Spinal cord (tissue), 10 donors: ENCODE data around the gene RMND1. TPM values are rescaled to one million over a fixed set of nuclear protein-coding genes. Genes with fewer than 3 reads are reported as not detected.
"Not testable (repeated sequence)": the region's sequence is repeated elsewhere in the genome, so short reads cannot be mapped to it uniquely, and the experiment has no call there.

ENCODE experiments used
- DNase-seq, 6 donors: peaks; one replicate each; pipeline versions ENCODE4 v3.0.0 to v3.0.0-alpha.2; 2013 to 2015; ENCODE audit warnings: low spot score in 6 of 6, low read depth in 4 of 6
- H3K27ac ChIP-seq: one replicate; pipeline ENCODE4 v1.5.1; 2013; ENCODE audit warnings: low read depth, low read length, control low read depth
- H3K27me3 ChIP-seq: one replicate; pipeline ENCODE4 v1.6.1; 2013; ENCODE audit warnings: low read length; ENCODE audit not compliant: control insufficient read depth, insufficient read depth
- H3K36me3 ChIP-seq: one replicate; pipeline ENCODE4 v1.6.1; 2013; ENCODE audit warnings: low read length; ENCODE audit not compliant: control insufficient read depth, insufficient read depth
- H3K4me1 ChIP-seq: one replicate; pipeline ENCODE4 v1.6.1; 2013; ENCODE audit warnings: low read length; ENCODE audit not compliant: control insufficient read depth, insufficient read depth
- H3K4me3 ChIP-seq: one replicate; pipeline ENCODE4 v1.5.1; 2013; ENCODE audit warnings: low read depth, low read length, control low read depth
- H3K9me3 ChIP-seq: one replicate; pipeline ENCODE4 v1.6.1; 2013; ENCODE audit warnings: low read length; ENCODE audit not compliant: control insufficient read depth, insufficient read depth
- WGBS: methylation state at CpG from one replicate; pipeline ENCODE4 v1.1.5; 2013; ENCODE audit warnings: missing lambda C conversion rate; ENCODE audit not compliant: insufficient coverage; 5-methylcytosine and 5-hydroxymethylcytosine counted together
- polyA plus RNA-seq, 2 donors: library from polyadenylated mRNA; unstranded; fragments of 120-200 nt; gene quantifications; one replicate each; pipeline ENCODE4 v1.2.1, GENCODE V29; 2013; ENCODE audit not compliant: insufficient read length in 2 of 2
- small RNA-seq: library from RNA; depleted of rRNA; stranded (forward); fragments of <200 nt; gene quantifications from one replicate; pipeline ENCODE3, GENCODE V24; 2014; ENCODE audit warnings: low replicate concordance
- total RNA-seq, 2 donors: library from RNA; depleted of rRNA in 1 of 2; stranded (reverse); fragments of 120-200 nt in 1 of 2; fragments of >200 nt in 1 of 2; gene quantifications; one replicate each; pipeline versions ENCODE4 v1.2.3 to v1.2.4, GENCODE V29; 2013 to 2014
- donor health status: healthy.

The RMND1 gene
- total and polyA plus RNA-seq, 4 donors: 25.2 to 39.7 (median 27.9) TPM

DNA sequence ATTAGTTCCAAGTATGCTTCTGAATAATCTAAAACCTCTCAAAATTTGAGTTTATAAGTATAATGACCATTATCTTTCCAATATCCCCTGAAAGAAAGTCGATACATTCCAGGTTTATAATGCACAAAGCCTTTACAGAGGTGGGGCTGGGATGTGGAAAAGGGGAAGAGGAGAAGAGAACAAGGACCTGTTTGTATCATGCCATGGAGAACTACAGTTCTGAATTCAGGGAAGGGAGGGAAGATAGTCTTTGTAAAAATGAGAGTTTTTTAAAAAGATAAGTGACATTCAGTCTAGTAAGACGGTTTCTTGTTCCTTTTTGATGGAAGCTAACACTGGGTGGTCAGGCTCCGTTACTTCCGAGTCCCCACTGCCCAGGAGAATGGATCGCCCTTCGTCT lies 86.7 kb downstream of the RMND1 start:
- 83% methylated on average over 5 of the region's 6 CpGs for WGBS
- H3K27me3 ChIP-seq: no peaks in the 10 kb centered on the region
- H3K4me3 ChIP-seq: no peak overlapping the region
- no peak for DNase-seq
- H3K9me3 ChIP-seq: no peaks in the 10 kb centered on the region
- H3K36me3 ChIP-seq: peaks cover 25% of the 10 kb centered on the region
- H3K27ac ChIP-seq: no peak overlapping the region
- peaks cover 8% of the 10 kb centered on the region for H3K4me1 ChIP-seq

DNA sequence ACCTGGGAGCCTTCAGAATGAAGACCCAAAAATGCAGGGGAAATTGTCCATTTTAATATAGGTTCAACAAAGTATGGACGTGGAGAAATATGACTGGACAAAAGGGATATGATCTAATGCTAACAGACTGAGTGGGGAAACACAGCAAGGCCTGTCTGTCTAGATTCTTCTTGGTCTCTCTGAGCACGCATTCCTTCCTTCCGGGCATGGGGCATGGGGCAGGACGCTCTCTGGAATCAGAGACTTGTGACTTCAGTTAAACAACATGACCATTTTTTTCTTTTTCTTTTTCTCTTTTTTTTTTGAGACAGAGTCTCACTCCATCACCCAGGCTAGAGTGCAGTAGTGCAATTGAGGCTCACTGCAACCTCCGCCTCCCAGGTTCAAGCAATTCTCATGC lies 92.4 kb downstream of the RMND1 start:
- no peak overlapping the region for H3K27ac ChIP-seq
- 98% methylated on average over 5 of the region's 5 CpGs for WGBS

DNA sequence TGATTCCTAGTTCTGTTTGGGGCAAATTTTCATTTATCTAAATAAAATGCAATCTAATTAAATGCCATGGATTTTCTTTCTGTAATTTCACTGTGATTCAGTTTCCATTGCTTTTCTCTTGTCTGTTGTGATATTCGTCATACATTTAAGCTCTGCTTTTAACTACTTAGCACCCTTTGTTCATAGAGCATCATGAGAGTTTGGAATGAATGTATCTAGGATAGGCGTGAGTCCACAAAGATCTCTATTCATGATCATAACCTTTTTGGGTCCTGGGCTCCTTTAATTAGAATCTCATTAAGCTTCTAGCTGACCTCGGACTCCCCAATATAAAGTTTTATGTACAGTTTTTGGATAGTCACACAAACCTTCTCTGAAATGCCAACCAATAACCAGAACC lies 93.5 kb downstream of the RMND1 start:
- Histone ChIP-seq H3K4me1 (no peaks in the 10 kb centered on the region), H3K36me3 (peaks cover 15% of the 10 kb centered on the region), H3K4me3 (no peak overlapping the region), H3K27me3 (no peaks in the 10 kb centered on the region), H3K27ac (no peak overlapping the region), H3K9me3 (no peaks in the 10 kb centered on the region)
- no peak for DNase-seq
- no CpG with 5 or more reads among the region's 3 CpGs for WGBS

More for the DNA sequence above, 92.4 kb downstream of the RMND1 start:
- Histone ChIP-seq H3K36me3 (peaks cover 12% of the 10 kb centered on the region), H3K9me3 (no peaks in the 10 kb centered on the region), H3K4me1 (no peaks in the 10 kb centered on the region), H3K4me3 (no peak overlapping the region), H3K27me3 (no peaks in the 10 kb centered on the region)
- no peak for DNase-seq

DNA sequence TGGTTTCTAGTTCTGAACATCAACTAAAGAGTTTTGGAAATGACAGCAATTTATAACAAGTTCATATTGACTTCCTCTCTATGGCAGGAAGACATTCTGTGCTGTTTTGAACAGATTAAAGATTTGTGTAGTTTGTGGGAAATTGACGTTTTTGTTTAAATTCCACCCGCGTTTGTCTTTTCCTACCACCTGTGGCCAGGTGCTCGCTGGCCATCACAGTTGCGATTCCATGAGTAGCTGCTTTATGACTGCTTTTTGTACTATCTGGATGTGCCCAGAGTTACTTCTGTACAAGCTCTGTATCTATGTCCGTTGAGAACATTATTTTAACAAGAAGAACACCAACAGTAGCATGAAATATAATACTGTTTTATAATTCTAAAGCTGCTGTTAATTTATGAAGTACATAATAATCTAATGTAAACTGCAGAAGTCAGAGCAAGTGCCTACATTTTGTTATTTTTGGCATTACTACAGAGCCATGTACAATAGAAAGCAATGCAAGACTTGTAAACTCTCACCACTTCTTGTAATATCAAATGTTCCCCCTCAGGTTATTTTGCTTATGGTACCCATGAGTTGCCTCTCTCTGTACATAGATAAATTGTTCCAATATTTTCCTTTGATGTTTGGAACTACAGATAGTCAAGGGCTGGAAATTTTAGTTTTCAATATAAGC lies 94.0 kb downstream of the RMND1 start:
- H3K4me3 ChIP-seq: no peak overlapping the region
- no peaks in the 10 kb centered on the region for H3K9me3 ChIP-seq
- H3K36me3 ChIP-seq: peaks cover 14% of the 10 kb centered on the region
- no peaks in the 10 kb centered on the region for H3K4me1 ChIP-seq
- DNase-seq: no peak
- 91% methylated on average over 4 of the region's 6 CpGs for WGBS
- no peak overlapping the region for H3K27ac ChIP-seq
- no peaks in the 10 kb centered on the region for H3K27me3 ChIP-seq

DNA sequence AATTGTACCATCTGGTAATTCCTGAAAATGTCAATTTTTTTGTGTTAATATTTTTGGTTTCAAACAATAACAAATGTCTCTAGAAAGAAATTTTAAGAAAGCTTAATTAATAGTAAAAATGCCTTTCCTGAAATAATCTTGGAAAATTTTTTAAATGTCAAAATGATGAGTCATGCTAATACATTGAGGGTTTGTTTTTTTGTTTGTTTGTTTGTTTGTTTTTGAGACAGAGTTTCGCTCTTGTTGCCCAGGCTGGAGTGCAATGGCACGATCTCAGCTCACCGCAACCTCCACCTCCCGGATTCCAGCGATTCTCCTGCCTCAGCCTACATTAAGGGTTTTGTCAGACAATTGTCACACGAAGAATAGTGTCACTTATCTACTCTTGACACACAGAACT lies 94.9 kb downstream of the RMND1 start:
- not testable (repeated sequence) for H3K27ac ChIP-seq, H3K4me3 ChIP-seq, H3K4me1 ChIP-seq, H3K9me3 ChIP-seq, H3K27me3 ChIP-seq, DNase-seq
- H3K36me3 ChIP-seq: peaks cover 11% of the 10 kb centered on the region
- WGBS: 92% methylated on average over 4 of the region's 6 CpGs

Small RNA genes lying within 50 kb of the gene (small RNA-seq; reads per million reads assigned to genes)
- not detected for gene RF00019

Other genes with a start within 250 kb of the RMND1 start
- gene AKAP12, start 212.2 kb downstream of the RMND1 start, total RNA-seq: 100 to 1,000 TPM; 213 to 292 TPM
- 100 to 1,000 TPM in 1 of 2 donors, 10 to 100 TPM in 1; 94.8 to 102 TPM for gene AKAP12, start 212.2 kb downstream of the RMND1 start, polyA plus RNA-seq
- 10 to 100 TPM in 1 of 2 donors, 1 to 10 TPM in 1; 8.9 to 13.9 TPM for gene ZBTB2, start 60.6 kb downstream of the RMND1 start, total RNA-seq
- gene ZBTB2, start 60.6 kb downstream of the RMND1 start, polyA plus RNA-seq: 10 to 100 TPM in 1 of 2 donors, 1 to 10 TPM in 1; 9.7 to 12.4 TPM
- 10 to 100 TPM in 1 of 2 donors, 1 to 10 TPM in 1; 3.2 to 13.1 TPM for gene CCDC170, start 41.9 kb upstream of the RMND1 start, total RNA-seq
- 1 to 10 TPM; 2.1 to 5.9 TPM for gene CCDC170, start 41.9 kb upstream of the RMND1 start, polyA plus RNA-seq